Right kidney (tissue), 1 donor: ENCODE data around the gene SLC25A5.
"Not testable (repeated sequence)": the region's sequence is repeated elsewhere in the genome, so short reads cannot be mapped to it uniquely, and the experiment has no call there.

Source experiments
- DNase-seq: peaks from one replicate; pipeline ENCODE4 v3.0.0-alpha.2; 2016

Gene SLC25A5

DNA sequence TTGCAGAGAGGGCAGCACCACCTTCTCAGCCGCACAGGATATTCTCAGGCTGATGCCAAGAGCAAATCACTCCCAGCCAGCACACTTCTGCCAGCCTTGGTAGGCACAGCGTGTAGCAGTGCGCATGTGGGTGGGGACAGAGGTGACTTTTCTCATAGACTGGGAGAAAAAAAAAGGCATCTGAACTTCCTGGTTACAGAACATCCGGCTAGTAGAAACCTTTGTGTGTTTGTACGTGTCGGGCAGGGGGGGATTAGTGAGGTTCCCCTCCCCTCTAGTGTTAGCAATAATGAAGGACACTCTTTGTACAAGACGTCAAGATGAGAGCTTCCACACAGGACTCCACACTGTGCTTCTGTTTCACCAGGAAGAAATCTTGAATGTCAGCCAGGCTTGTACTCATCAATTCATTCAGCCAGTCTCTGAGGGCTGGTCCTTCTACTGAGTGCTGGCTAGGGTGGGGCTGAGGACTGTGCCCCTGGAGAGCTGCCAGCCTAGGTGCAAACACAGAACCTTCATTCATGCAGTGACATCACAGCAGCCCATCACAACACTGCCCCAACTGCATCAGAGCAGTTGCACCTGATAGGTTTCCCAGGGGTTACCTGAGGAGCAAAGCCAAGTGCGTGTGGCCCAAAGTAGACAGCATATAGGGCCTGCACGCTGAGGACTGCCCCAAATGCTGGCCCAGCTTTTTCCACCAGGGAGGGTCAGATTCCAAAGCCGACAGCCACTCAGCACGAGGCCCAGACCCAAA, 34.7 kb downstream of the SLC25A5 start:
- no peak for DNase-seq

- DNase-seq, result no peak
Observed at GRCh38 chrX:119503484-119503861, 35.2 kb downstream of the SLC25A5 start.

- not testable (repeated sequence) for DNase-seq
Observed at GRCh38 chrX:119505145-119505544, 36.9 kb downstream of the SLC25A5 start.

- DNase-seq, result no peak
Observed at GRCh38 chrX:119505945-119506344, 37.7 kb downstream of the SLC25A5 start.

DNA sequence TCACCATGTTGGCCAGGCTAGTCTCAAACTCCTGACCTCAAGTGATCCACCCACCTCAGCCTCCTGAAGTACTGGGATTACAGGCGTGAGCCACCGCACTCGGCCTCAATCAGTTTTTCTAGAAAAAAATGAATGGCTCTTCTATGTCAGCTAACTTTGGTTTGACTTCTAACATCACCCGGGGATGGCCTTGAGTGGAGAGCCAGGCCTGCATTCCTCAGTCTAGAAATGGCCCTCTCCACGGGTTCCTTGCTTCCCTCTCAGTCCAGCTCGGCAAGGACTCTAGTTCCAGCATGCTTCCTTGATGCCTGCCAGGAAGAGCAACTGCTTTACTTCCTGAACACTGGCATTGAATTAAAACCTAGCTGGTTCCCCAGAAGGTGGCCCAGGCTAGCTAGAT, 39.0 kb downstream of the SLC25A5 start:
- no peak for DNase-seq

- no peak for DNase-seq
Observed at GRCh38 chrX:119512146-119512800, 44.0 kb downstream of the SLC25A5 start.

GRCh38 chrX:119516157-119516702, 48.0 kb downstream of the SLC25A5 start:
- DNase-seq, result peak; percentile 30

DNA sequence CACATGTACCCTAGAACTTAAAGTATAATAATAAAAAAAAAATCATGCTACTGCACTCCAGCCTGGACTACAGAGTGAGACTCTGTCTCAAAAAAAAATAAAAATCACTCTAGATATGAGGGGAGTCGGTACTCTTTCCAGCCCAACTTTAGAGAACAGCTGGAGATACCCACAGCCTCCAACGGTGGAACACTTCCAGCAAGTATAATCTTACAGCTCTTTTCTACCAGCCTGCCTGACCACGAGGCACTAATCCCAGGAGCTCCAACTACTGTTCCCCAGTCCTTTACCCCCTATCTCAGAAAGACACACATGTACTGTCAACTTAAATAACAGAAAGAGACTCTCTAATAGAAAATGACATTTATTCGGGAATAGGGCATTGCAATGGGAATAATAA, 50.1 kb downstream of the SLC25A5 start:
- DNase-seq, result no peak
